Keratinocyte (primary cell): ENCODE data around the gene KLK6. TPM values are rescaled to one million over a fixed set of nuclear protein-coding genes. Genes with fewer than 3 reads are reported as not detected.

ENCODE experiments used
- DNase-seq: peaks from one replicate; pipeline ENCODE4 v3.0.0-alpha.2; 2011; ENCODE audit warnings: low read depth, missing footprints, low spot score
- FAIRE-seq: peaks from 2 replicates; lab custom pipeline; 2011; peaks lifted over from hg19 to GRCh38; lab: Jason Lieb, UNC
- H2AFZ ChIP-seq: 2 replicates; pipeline ENCODE4 v1.6.0; 2012; ENCODE audit warnings: low read length, control low read depth, inconsistent platforms; ENCODE audit not compliant: control insufficient read depth
- H3K27ac ChIP-seq: 2 replicates; pipeline ENCODE4 v1.5.1; 2011; ENCODE audit warnings: low read length; ENCODE audit not compliant: control insufficient read depth, insufficient read depth
- H3K27me3 ChIP-seq: 3 replicates; pipeline ENCODE4 v1.6.0; 2011; ENCODE audit warnings: low read length; ENCODE audit not compliant: control insufficient read depth, insufficient read depth; ENCODE audit errors: extremely low read depth
- H3K36me3 ChIP-seq, 2 experiments: 2 replicates in 1 of 2; 3 replicates in 1 of 2; pipeline ENCODE4 v1.5.1; 2011; ENCODE audit warnings: low read length in 2 of 2, mild to moderate bottlenecking in 1 of 2; ENCODE audit not compliant: control insufficient read depth in 2 of 2, insufficient read depth in 2 of 2; ENCODE audit errors: extremely low read depth in 1 of 2
- H3K4me1 ChIP-seq: 3 replicates; pipeline ENCODE4 v1.5.1; 2011; ENCODE audit warnings: low read length; ENCODE audit not compliant: control insufficient read depth, insufficient read depth; ENCODE audit errors: extremely low read depth
- H3K4me2 ChIP-seq: 3 replicates; pipeline ENCODE4 v1.6.0; 2011; ENCODE audit warnings: low read depth, low read length; ENCODE audit not compliant: control insufficient read depth, insufficient read depth; ENCODE audit errors: extremely low read depth
- H3K4me3 ChIP-seq, 3 experiments: fragments of 200-600 bp in 1 of 3; sonication (generic) in 1 of 3; 2 replicates in 2 of 3; 3 replicates in 1 of 3; pipeline ENCODE4 v1.5.1; 2011 to 2016; ENCODE audit warnings: low read length in 3 of 3, mild to moderate bottlenecking in 3 of 3, control low read depth in 2 of 3, inconsistent platforms in 1 of 3, low read depth in 1 of 3, mixed read lengths in 1 of 3, mixed run types in 1 of 3, moderate library complexity in 1 of 3; ENCODE audit not compliant: control insufficient read depth in 2 of 3, insufficient read depth in 2 of 3; ENCODE audit errors: extremely low read depth in 1 of 3
- H3K79me2 ChIP-seq: 2 replicates; pipeline ENCODE4 v1.6.0; 2012; ENCODE audit warnings: low read length; ENCODE audit not compliant: control insufficient read depth, insufficient read depth
- H3K9ac ChIP-seq: 3 replicates; pipeline ENCODE4 v1.6.0; 2011; ENCODE audit warnings: low read length; ENCODE audit not compliant: control insufficient read depth, insufficient read depth; ENCODE audit errors: extremely low read depth
- H3K9me1 ChIP-seq: 3 replicates; pipeline ENCODE4 v1.6.0; 2011; ENCODE audit warnings: low read length; ENCODE audit not compliant: control insufficient read depth, insufficient read depth; ENCODE audit errors: extremely low read depth
- H3K9me3 ChIP-seq: 2 replicates; pipeline ENCODE4 v1.5.1; 2012; ENCODE audit warnings: low read depth, low read length; ENCODE audit not compliant: control insufficient read depth
- H4K20me1 ChIP-seq: 3 replicates; pipeline ENCODE4 v1.6.0; 2011; ENCODE audit warnings: low read length; ENCODE audit not compliant: control insufficient read depth, insufficient read depth; ENCODE audit errors: extremely low read depth
- CTCF ChIP-seq, 3 experiments: IDR thresholded peaks in 1 of 3; conservative IDR thresholded peaks in 1 of 3; optimal IDR thresholded peaks in 1 of 3; 2 replicates in 2 of 3; 3 replicates in 1 of 3; pipeline versions ENCODE3 to v1.5.1; 2011; ENCODE audit warnings: low read length in 3 of 3, mild to moderate bottlenecking in 3 of 3, moderate library complexity in 2 of 3, control low read depth in 1 of 3, inconsistent platforms in 1 of 3; ENCODE audit not compliant: insufficient read depth in 2 of 3; ENCODE audit errors: extremely low read depth in 1 of 3
- EZH2 ChIP-seq: IDR thresholded peaks from one replicate; pipeline ENCODE4 v1.6.1; 2012; ENCODE audit warnings: inconsistent platforms, mild to moderate bottlenecking, low read length, moderate library complexity
- dilution Hi-C: fragments of 300-500 bp; cut with MboI; formaldehyde crosslinking; loops from one replicate; pipeline ENCODE4 v1.7.0; 2020; ENCODE audit warnings: low sequenced_read_pairs; ENCODE audit not compliant: extremely low pct_ligation_motif_present
- polyA plus RNA-seq, 5 experiments: library from polyadenylated mRNA; depleted of rRNA in 3 of 5; stranded (reverse) in 3 of 5; stranded (forward) in 1 of 5; unstranded in 1 of 5; fragments of >200 nt; gene quantifications; 1 replicate in 1 of 5; 2 replicates in 3 of 5; 3 replicates in 1 of 5; pipeline versions ENCODE4 v1.2.1 to v1.2.3, GENCODE V29; 2011 to 2012; ENCODE audit warnings: missing spikeins in 2 of 5, low read depth in 1 of 5, low replicate concordance in 1 of 5

Gene KLK6
- polyA plus RNA-seq, 1 donor (not counting 4 experiments of a cell fraction or from before 2014, with no cell fraction given), result 1.9 TPM

- dilution Hi-C loops, result no loop called here
These were observed 7.1 kb downstream of the KLK6 start for GRCh38 chr19:50962245-50962644.

GRCh38 chr19:50959731-50960500 lies 9.5 kb downstream of the KLK6 start:
- H3K4me2 ChIP-seq, result no peak overlapping the region
- no peak for DNase-seq
- H2AFZ ChIP-seq, result peak overlapping the region; percentile 30
- peaks cover 3% of the 10 kb centered on the region for H3K9me3 ChIP-seq
- peak; percentile 70 for FAIRE-seq
- TF ChIP-seq EZH2, result no peak
- no peak for TF ChIP-seq CTCF (optimal IDR thresholded peaks at IDR 0.05 in 1 of 3, IDR thresholded peaks at IDR 0.05 in 1 of 3, conservative IDR thresholded peaks at IDR 0.05 in 1 of 3; ENCODE audit: extremely low read depth in 1 of 3, insufficient read depth in 2 of 3, low read length in 3 of 3)
- no peak overlapping the region for H3K4me3 ChIP-seq
- H3K9me1 ChIP-seq, result no peaks in the 10 kb centered on the region
- dilution Hi-C loops, result no loop called here
- no peaks in the 10 kb centered on the region for H4K20me1 ChIP-seq
- H3K27me3 ChIP-seq, result peaks cover 4% of the 10 kb centered on the region
- H3K27ac ChIP-seq, result no peak overlapping the region
- H3K79me2 ChIP-seq, result no peaks in the 10 kb centered on the region
- H3K36me3 ChIP-seq, result no peaks in the 10 kb centered on the region
- H3K4me1 ChIP-seq, result peaks cover 3% of the 10 kb centered on the region
- H3K9ac ChIP-seq, result no peak overlapping the region

More at GRCh38 chr19:50962245-50962644, 7.1 kb downstream of the KLK6 start:
- no peak overlapping the region for H3K4me3 ChIP-seq
- TF ChIP-seq CTCF (optimal IDR thresholded peaks at IDR 0.05 in 1 of 3, IDR thresholded peaks at IDR 0.05 in 1 of 3, conservative IDR thresholded peaks at IDR 0.05 in 1 of 3; ENCODE audit: extremely low read depth in 1 of 3, insufficient read depth in 2 of 3, low read length in 3 of 3) (no peak), EZH2 (no peak)
- H3K4me1 ChIP-seq, result peaks cover 3% of the 10 kb centered on the region
- H3K27ac ChIP-seq, result no peak overlapping the region
- no peak overlapping the region for H3K9ac ChIP-seq
- peaks cover 3% of the 10 kb centered on the region for H3K9me3 ChIP-seq
- H3K9me1 ChIP-seq, result no peaks in the 10 kb centered on the region
- DNase-seq (no peak), FAIRE-seq (no peak)
- no peaks in the 10 kb centered on the region for H3K36me3 ChIP-seq
- H3K4me2 ChIP-seq, result no peak overlapping the region
- H3K79me2 ChIP-seq, result no peaks in the 10 kb centered on the region
- no peak overlapping the region for H2AFZ ChIP-seq
- H4K20me1 ChIP-seq, result no peaks in the 10 kb centered on the region
- H3K27me3 ChIP-seq, result peaks cover 4% of the 10 kb centered on the region
